GM21360 (cell line): Measurements from ENCODE around the gene ZNF644.
"Not testable (repeated sequence)": the region's sequence is repeated elsewhere in the genome, so short reads cannot be mapped to it uniquely, and the experiment has no call there.

Experiments used
- ATAC-seq: cut with Tn5 transposase; IDR thresholded peaks from one replicate; pipeline ENCODE4 v1.9.1; 2021; ENCODE audit warnings: mild to moderate bottlenecking, moderate library complexity; ENCODE audit not compliant: unreplicated experiment

Gene ZNF644

DNA sequence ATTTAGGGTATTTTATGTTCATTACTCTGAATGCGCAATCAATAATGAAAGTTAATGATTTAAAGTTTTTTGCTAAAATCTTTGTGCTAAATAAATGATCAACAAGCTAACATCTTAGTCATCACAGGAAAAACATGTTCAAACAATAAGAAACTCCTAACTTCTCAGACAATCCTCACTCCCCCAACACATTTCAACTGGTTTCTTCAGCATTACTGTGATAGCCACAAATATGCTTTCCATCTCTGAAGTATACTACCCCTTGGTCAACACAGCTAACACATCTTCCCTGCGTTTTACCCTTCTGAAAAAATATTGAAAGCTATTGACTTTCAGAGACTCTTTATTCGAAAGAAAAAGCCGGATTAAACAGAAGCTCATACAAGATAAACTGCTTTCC lies 85.8 kb downstream of the ZNF644 start:
- ATAC-seq = no peak

DNA sequence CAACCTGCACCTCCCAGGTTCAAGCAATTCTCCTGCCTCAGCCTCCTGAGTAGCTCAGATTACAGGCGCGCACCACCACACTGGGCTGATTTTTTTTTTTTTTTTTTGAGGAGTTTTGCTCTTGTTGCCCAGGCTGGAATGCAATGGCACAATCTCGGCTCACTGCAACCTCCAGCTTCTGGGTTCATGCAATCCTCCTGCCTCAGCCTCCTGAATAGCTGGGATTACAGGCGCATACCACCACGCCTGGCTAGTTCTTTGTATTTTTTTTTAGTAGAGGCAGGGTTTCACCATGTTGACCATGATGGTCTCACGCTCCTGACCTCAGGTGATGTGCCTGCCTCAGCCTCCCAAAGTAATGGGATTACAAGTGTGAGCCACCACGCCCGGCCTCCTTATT lies 93.6 kb downstream of the ZNF644 start:
- ATAC-seq = not testable (repeated sequence)

DNA sequence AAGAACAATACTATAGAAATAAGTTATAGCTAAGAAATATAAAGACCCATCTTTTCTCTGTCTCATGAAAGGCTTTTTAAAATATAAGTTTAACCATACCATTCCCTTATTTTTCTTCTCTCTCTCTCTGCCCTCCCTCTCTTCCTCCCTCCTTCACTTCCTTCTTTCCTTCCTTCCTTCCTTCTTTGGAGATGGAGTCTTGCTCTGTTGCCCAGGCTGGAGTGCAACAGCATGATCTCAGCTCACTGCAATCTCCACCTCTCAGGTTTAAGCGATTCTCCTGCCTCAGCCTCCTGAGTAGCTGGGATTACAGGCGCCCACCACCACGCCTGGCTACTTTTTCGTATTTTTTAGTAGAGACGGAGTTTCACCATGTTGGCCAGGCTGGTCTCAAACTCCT lies 94.2 kb downstream of the ZNF644 start:
- not testable (repeated sequence) for ATAC-seq

DNA sequence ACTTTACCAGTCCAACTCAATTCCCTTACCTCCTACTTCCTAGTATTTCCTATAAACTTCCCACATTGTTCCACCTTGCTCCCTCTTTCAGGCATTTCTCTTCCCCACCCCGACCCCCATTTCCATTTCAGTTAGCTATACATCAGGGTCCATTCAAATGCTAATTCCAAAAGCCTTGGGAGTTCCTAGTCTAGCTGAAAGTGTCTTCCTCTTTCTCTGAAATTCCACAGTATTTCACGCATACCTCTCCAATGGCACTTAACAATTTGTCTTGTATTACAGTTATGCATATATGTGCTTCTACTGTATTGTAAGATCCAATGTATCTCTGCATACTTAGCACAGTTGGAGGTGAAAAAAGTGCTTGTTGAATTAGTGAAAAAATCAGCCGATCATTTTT lies 94.9 kb downstream of the ZNF644 start:
- no peak for ATAC-seq

DNA sequence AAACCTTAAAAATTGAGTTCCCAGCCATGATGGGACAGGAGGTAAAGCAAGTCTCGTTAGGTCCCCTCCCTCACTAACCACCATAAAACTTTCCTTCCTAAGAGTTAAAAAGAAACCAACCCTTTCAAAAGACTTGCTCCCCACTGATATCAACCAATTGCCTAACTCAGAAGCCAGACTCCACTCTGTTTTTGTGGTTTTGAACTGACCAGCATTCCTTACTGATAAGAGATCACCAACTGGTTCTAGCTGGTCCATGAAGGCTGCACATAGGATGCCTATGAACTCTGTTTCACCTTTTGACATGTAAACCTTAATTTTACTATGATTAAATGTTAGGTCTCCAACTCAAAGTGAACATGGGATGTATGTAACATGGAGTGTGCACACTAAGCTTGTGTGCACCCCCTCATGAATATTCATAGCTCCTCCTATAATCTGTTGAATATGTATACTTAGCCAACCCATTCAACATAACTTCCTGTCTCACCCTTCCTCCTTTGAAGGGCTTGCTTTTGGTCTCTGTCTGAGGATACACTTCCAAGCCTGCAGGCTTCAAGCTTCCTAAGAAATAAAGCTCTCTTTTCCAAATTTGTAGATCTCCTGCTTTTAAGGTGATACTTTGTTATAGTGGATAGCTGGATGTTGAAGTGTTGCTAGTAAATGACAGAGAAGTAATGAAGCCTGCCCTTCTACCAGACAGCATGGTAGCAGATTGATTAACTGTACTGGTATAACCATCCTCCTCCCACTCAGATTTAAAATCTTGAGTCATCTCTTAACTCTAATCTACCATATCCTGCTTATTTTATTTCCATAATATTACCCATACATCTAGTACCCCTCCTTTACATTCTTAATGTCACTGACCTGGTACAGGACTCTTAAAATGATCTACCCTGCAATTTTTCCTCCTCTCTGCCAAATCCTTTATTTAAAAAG lies 95.6 kb downstream of the ZNF644 start:
- ATAC-seq = no peak

DNA sequence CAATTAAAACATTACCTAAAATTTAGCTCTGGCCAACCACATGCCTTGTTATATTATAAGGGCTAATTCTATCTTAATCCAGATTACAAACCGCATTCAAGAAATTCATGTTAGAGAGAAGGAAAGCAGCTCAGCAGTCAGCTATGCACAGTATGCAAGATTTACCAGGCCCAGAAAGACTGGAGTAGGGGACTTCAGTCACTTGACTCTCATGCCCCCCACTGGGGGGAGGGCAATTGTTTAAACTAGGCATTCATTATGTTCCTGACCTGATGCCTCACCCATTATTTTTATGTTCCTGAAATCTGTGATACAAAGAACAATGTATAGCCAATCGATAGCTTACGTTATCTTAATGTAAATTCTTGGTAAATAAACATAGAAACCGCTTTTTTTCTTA lies 96.9 kb downstream of the ZNF644 start:
- no peak for ATAC-seq

DNA sequence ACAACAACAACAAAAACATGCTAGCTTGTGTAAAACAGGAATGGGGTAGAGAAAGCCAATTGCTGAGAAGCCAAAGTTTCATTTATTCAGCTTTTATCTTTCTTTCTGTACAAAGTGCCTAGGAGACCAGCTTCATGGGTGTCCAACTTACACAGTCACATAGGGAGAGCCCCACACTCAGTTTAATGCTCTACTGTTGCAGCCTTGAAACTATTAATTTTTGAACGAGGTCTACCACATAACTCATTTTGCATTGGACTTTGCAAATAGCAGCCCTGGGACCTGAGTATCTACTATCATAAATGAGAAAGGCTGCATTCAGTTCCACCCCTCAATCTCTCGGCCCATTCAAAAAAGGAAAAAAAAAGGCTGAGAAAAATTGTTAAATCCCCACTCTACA lies 98.8 kb downstream of the ZNF644 start:
- no peak for ATAC-seq

DNA sequence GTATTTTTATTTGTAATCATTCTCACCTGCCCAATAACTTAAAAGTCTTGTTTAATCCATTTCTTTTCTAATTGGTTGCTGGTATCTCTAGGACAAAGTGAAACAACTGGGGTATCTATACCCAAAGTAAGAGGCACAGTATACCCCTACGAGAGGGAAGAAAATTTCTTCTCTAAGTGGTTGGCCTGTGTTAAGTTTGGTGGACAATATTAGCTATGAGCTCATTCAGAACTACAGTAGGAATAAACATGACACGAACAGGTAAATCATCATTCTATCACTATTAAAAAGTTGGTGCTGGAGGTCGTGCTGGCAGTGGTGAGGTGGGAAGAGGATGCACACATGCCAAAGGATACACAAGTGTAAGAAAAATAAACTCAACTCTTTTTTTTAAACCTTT lies 99.6 kb downstream of the ZNF644 start:
- no peak for ATAC-seq

DNA sequence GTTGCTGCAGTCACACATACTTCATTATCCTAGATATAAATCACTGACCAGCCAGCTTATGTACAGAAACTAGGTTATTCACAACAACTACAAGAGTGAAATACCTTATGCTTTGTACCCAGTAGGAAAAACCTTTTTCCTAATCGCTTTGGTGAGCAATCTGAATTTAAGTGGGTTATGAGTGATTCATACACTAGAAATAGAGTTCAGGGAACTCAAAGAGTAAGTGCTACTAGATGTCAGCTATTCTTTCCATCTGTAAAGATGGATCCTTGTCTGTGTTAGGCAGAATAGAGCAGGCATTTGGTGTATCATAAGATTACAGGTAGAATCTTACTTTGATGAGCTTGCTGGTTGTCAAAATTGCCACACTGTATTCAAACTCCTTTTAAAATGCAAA lies 101.9 kb downstream of the ZNF644 start:
- no peak for ATAC-seq

DNA sequence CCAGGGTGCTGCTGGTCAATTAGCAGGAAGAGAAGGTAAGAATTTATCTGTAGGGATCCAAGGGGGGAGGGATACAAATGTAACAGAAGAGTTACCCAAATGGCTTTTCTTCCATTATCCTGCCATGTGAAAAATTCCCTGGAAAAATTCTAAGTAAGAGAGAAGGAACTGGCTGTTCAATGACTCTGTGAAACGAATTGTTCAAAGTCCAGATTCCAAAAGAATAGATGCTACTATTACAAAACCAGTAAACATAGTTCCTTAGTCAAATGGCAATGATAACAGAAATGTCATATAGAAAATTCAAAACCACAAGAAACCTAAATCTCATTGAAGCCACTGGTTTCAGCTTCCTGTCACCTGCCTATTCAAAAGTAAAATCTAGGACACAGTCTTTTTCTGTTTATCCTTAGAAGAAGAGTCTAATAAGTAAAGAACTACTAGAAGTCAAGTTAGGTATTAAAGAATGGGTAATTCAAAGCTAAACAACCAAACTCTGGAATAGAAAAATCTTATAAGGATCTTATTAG lies 102.6 kb downstream of the ZNF644 start:
- no peak for ATAC-seq

DNA sequence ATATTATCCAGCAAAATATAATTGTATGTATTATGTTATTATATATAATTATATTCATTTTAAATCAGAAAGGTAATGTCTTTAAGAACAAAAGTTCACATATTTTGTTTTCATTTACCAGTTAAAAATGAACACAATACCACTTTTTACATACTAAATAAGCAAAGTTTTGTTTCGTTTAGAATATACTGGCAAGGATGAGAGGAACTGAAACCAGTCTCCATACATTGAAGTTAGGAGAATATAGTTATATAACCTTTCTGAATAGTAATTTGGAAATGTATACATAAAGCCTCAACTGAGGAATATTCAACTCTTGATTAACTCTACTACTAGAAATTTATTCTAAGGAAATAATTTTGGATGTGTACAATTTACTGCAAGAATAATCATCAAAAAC lies 110.5 kb downstream of the ZNF644 start:
- no peak for ATAC-seq

DNA sequence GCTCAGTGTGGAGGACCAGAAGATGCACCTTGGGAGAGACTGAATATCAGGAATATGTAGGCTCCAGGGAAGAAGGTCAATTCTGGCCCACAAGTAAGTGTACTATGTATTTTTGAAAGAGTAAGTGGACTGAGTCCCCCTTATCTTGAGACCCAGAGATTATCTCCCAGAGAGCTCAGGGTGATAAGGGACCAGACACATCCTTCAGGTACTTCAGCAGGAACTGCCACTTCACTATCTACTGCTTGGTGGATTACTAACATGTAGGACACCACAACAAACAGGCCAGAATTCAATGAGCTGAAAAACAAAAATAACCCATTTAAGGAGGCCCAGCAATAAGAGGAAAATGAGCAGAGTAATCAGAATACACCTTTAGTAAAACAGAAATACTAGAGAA lies 119.2 kb downstream of the ZNF644 start:
- ATAC-seq = no peak

DNA sequence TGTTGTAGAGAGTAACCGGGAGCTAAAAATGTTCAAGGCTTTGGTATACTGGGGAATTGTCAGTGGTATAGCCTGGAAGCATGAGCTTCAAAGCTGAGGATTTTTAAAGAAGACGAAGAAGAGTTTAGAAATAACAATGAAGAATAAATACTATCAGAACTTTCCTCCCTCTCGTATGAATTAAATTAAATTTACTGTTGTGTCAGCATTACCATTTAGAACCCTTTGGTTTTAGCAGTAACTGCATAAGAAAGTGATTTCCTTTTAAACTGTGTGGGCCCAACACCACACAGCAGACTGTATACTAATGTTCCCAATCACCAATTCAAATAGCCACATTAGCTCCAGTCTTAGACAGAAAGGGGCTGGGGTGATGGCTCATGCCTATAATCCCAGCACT lies 122.6 kb downstream of the ZNF644 start:
- ATAC-seq = no peak

DNA sequence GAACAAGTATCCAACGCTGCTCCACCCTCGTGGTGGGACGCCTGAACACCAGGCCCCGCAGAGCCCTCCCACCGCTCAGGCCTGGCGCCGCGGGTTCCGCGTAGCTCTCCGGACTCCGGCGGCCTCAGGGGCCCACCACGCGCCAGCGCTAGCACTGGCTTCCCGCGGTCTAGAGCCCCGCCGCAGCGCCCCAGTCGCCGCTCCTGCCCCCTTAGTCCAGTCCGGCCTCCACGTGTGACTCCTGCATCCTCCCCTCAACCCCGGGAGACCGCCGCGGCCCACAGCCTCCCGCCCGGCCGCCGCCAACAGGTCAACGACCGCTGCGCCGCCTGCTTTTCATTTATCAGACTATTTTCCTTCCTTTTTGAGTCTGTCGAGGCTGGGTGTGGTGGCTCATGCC lies 128.2 kb downstream of the ZNF644 start:
- ATAC-seq = not testable (repeated sequence)

DNA sequence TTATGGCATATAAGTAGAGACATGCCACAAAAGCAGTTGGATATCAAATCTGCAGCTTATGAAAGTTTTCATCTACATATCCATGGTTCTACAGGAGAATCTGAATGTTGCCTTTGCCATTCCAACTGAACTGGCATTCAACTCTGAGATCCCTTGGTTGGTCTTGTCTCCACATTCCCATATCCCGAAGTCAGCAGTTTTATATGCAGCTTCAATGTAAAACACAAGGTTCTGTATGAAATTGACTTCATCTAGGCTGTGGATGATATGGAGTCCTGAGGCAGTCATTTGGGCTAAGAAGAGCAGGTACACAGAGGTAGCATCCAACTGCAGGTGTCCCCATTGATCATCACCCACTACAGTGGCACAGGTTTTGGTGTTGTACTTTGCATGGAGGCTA lies 129.0 kb downstream of the ZNF644 start:
- not testable (repeated sequence) for ATAC-seq

DNA sequence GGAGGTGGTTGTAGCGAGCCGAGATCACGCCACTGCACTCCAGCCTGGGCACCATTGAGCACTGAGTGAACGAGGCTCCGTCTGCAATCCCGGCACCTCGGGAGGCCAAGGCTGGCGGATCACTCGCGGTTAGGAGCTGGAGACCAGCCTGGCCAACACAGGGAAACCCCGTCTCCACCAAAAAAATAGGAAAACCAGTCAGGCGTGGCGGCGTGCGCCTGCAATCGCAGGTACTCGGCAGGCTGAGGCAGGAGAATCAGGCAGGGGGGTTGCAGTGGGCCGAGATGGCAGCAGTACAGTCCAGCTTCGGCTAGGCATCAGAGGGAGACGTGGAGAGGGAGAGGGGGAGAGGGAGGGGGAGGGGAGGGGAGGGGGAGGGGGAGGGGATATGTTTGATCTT lies 129.6 kb downstream of the ZNF644 start:
- not testable (repeated sequence) for ATAC-seq

DNA sequence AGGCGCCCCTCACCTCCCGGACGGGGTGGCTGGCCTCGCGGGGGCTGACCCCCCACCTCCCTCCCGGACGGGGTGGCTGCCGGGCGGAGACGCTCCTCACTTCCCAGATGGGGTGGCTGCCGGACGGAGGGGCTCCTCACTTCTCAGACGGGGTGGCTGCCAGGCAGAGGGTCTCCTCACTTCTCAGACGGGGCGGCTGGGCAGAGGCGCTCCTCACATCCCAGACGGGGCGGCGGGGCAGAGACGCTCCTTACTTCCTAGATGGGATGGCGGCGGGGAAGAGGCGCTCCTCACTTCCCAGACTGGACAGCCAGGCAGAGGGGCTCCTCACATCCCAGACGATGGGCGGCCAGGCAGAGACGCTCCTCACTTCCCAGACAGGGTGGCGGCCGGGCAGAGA lies 130.1 kb downstream of the ZNF644 start:
- ATAC-seq = not testable (repeated sequence)

DNA sequence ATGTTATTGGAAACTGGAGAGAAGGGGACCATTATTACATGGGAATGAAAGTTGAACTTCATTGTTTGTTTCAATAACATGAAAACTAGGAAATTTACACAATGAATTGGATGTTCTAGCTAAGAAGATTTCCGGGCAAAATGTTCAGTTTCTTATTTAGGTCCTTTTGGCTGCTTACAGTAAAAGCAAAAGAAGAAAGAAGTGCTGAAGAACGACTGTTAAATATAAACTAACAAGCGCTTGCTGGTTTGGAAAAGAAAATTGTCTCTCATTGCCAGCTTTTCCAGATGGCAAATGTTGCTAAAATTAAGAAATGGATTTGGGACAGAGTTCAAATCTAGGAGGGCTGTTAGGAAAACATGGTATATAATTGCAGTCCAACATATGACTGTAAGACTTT lies 139.6 kb downstream of the ZNF644 start:
- ATAC-seq = no peak

DNA sequence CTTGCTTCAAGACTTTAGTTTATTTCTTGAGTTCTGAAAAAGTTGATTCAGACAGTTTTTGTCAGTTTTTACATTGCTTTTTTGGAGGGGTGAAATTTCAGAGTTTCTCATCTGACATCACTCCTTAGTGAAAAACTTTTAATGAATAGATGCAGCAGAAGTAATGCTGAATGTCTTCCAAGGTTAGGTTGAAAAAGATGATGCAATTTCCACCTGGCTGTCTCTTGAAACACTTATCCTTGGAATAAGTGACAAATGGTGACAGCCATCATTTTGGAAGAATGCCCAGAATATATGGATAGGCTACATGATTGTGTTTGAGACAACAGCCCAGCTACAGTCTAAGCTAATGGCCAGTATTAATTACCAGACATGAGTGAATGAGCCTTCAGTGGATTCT lies 140.8 kb downstream of the ZNF644 start:
- no peak for ATAC-seq

DNA sequence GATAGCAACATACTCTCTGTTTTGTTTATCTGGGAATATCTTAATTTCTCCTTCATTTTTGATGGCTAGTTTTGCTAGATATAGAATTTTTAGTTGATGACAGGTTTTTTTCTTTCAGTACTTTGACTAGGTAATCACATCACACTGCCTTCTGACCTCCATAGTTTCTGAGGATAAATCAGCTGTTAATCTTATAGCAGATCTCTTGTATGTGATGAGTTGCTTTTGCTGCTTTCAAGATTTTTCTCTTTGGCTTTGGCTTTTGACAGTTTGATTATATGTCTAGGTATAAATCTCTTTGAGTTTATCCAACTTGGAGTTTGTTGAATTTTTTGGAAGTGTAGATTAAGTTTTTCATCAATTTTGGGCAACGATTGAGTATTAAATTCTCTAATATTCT lies 142.6 kb downstream of the ZNF644 start:
- ATAC-seq = no peak

DNA sequence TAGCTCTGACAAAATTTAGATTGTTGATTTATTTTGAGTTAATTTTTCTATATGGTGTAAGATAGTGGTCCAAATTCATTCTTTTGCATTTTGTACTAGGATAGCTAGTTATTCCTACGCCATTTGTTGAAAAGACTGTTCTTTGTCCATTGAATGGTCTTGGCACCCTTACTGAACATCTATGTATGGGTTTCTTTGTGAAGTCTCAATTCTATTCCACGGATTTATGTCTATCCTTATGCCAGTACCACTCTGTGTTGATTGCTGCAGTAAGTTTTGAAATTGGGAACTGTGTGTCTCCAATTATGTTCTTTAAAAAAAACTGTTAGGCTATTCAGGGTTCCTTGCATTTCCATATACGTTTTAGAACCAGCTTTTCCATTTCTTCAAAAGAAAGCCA lies 145.7 kb downstream of the ZNF644 start:
- no peak for ATAC-seq
